HepG2 (cell line): Measurements from ENCODE around the gene CD151. TPM values are rescaled to one million over a fixed set of nuclear protein-coding genes. Genes with fewer than 3 reads are reported as not detected.
A peak's percentile ranks its signal among the peaks of the same experiment; 100 is the strongest.

Source experiments
- AGO2 ChIP-seq: fragments of 200-400 bp; formaldehyde crosslinking; optimal IDR thresholded peaks from 2 replicates; pipeline ENCODE3; 2017; ENCODE audit warnings: mild to moderate bottlenecking, low read depth, low read length, moderate library complexity
- BRD4 ChIP-seq: sonication (generic); formaldehyde crosslinking; IDR thresholded peaks from 2 replicates; pipeline ENCODE4 v1.4.0; 2020; ENCODE audit warnings: missing genetic modification reagents
- ERF ChIP-seq: IDR thresholded peaks from 2 replicates; pipeline ENCODE4 v1.6.1; 2018; ENCODE audit warnings: missing biosample characterization, missing genetic modification reagents
- HNF4A ChIP-seq: sonication (generic); formaldehyde crosslinking; IDR thresholded peaks from 2 replicates; pipeline ENCODE4 v1.4.0; 2020; ENCODE audit warnings: missing genetic modification reagents
- HOXA3 ChIP-seq: sonication (generic); formaldehyde crosslinking; IDR thresholded peaks from 2 replicates; pipeline ENCODE4 v1.5.0; 2020; ENCODE audit warnings: missing genetic modification reagents
- IRX3 ChIP-seq: sonication (generic); formaldehyde crosslinking; IDR thresholded peaks from 2 replicates; pipeline ENCODE4 v1.8.1; 2023; ENCODE audit warnings: mild to moderate bottlenecking, low read depth, missing genetic modification reagents, borderline replicate concordance
- KDM4B ChIP-seq: sonication (generic); formaldehyde crosslinking; IDR thresholded peaks from 2 replicates; pipeline ENCODE4 v1.4.0; 2020; ENCODE audit warnings: missing genetic modification reagents
- MAZ ChIP-seq, 2 experiments: sonication (generic) in 1 of 2; formaldehyde crosslinking in 1 of 2; IDR thresholded peaks; 2 replicates each; pipeline versions ENCODE4 v1.5.0 to v1.6.1; 2012 to 2020; ENCODE audit warnings: low read depth in 2 of 2, mild to moderate bottlenecking in 2 of 2, borderline replicate concordance in 1 of 2, improper control_type of control experiment in 1 of 2, low read length in 1 of 2, missing genetic modification reagents in 1 of 2, moderate library complexity in 1 of 2
- NONO ChIP-seq, 2 experiments: fragments of 450-650 bp in 1 of 2; sonication (generic) in 1 of 2; formaldehyde crosslinking in 1 of 2; IDR thresholded peaks in 1 of 2; conservative IDR thresholded peaks in 1 of 2; 2 replicates each; pipeline versions ENCODE4 v1.6.1 to v1.8.0; 2017 to 2022; ENCODE audit warnings: mild to moderate bottlenecking in 1 of 2, missing genetic modification reagents in 1 of 2, moderate library complexity in 1 of 2
- SIN3A ChIP-seq: IDR thresholded peaks from 2 replicates; pipeline ENCODE4 v1.6.1; 2011; ENCODE audit warnings: low read depth, mild to moderate bottlenecking, control low read depth, low read length, borderline replicate concordance
- SP1 ChIP-seq, 2 experiments: fragments of 450-650 bp in 1 of 2; sonication (generic) in 1 of 2; formaldehyde crosslinking in 1 of 2; IDR thresholded peaks; 2 replicates each; pipeline versions ENCODE4 v1.4.0 to v1.6.1; 2016 to 2020; ENCODE audit warnings: missing genetic modification reagents in 1 of 2
- TGIF2 ChIP-seq: IDR thresholded peaks from 2 replicates; pipeline ENCODE4 v1.6.1; 2016; ENCODE audit warnings: control low read depth, missing compliant biosample characterization
- YY1 ChIP-seq: IDR thresholded peaks from 2 replicates; pipeline ENCODE4 v1.6.1; 2011; ENCODE audit warnings: low read length, low read depth, moderate library complexity, mild to moderate bottlenecking; ENCODE audit not compliant: insufficient read depth, insufficient replicate concordance
- ZFP62 ChIP-seq: sonication (generic); formaldehyde crosslinking; IDR thresholded peaks from 2 replicates; pipeline ENCODE4 v1.4.0; 2020; ENCODE audit warnings: missing genetic modification reagents
- ZNF614 ChIP-seq: IDR thresholded peaks from 2 replicates; pipeline ENCODE4 v1.6.1; 2018; ENCODE audit warnings: missing biosample characterization, missing genetic modification reagents, inconsistent platforms, borderline replicate concordance
- ZNF709 ChIP-seq: sonication (generic); formaldehyde crosslinking; IDR thresholded peaks from 2 replicates; pipeline ENCODE4 v1.5.0; 2020; ENCODE audit warnings: mild to moderate bottlenecking, missing genetic modification reagents
- ZNF724P ChIP-seq: sonication (generic); formaldehyde crosslinking; IDR thresholded peaks from 2 replicates; pipeline ENCODE4 v1.8.0; 2022; ENCODE audit warnings: missing genetic modification reagents, borderline replicate concordance
- ZNF841 ChIP-seq: sonication (generic); formaldehyde crosslinking; IDR thresholded peaks from 2 replicates; pipeline ENCODE4 v1.8.1; 2023; ENCODE audit warnings: missing genetic modification reagents, borderline replicate concordance
- polyA plus RNA-seq, 8 experiments: library from polyadenylated mRNA; depleted of rRNA in 3 of 8; stranded (reverse) in 7 of 8; unstranded in 1 of 8; fragments of >200 nt; fragmentation: Illumina TruSeq in 4 of 8; extraction: Trizol in 4 of 8; gene quantifications; 2 replicates each; pipeline versions ENCODE4 v1.2.1 to v1.2.3, GENCODE V29; 2011 to 2016; ENCODE audit warnings: low read depth in 4 of 8, missing spikeins in 1 of 8, mixed read lengths in 1 of 8; ENCODE audit not compliant: insufficient read depth in 1 of 8
- total RNA-seq, 5 experiments: library from RNA; depleted of rRNA; stranded (reverse); fragments of >200 nt; fragmentation: Illumina TruSeq; extraction: Trizol; gene quantifications; 2 replicates each; pipeline ENCODE4 v1.2.3, GENCODE V29; 2016; ENCODE audit warnings: low read depth in 1 of 5
- TF ChIP-seq, protein P1 (sequence below): sonication (generic); formaldehyde crosslinking; IDR thresholded peaks from 2 replicates; pipeline ENCODE4 v1.5.1; 2020; ENCODE audit warnings: mild to moderate bottlenecking, missing genetic modification reagents, moderate library complexity
- TF ChIP-seq, protein P2 (sequence below): IDR thresholded peaks from 2 replicates; pipeline ENCODE4 v1.6.1; 2016; ENCODE audit warnings: missing compliant biosample characterization, missing genetic modification reagents, borderline replicate concordance
- TF ChIP-seq, protein P3 (sequence below): sonication (generic); formaldehyde crosslinking; IDR thresholded peaks from 2 replicates; pipeline ENCODE4 v1.4.0; 2020; ENCODE audit warnings: missing genetic modification reagents

Gene CD151
- total and polyA plus RNA-seq, 2 of the 13 experiments (the other 11 are each of a cell fraction or from before 2014, with no cell fraction given), result 125 to 197 TPM

- TF ChIP-seq HNF4A (CRISPR knock-in tag) (no peak), ZNF841 (CRISPR knock-in tag) (no peak), YY1 (peak; percentile 40), IRX3 (CRISPR knock-in tag) (no peak), ZNF724P (CRISPR knock-in tag) (peak; percentile 26; the same call in 1 of the 2 replicates), BRD4 (CRISPR knock-in tag) (0 out of 2 replicates have a peak, but pooled peaks have one; percentile 4), KDM4B (no peak), ZNF709 (CRISPR knock-in tag) (no peak), ERF (CRISPR knock-in tag) (0 out of 2 replicates have a peak, but pooled peaks have one; percentile 8), MAZ (IDR thresholded peaks at IDR 0.05; ENCODE audit: borderline replicate concordance, low read depth, low read length) (no peak), MAZ (CRISPR knock-in tag; IDR thresholded peaks at IDR 0.05; ENCODE audit: low read depth) (0 out of 2 replicates have a peak, but pooled peaks have one; percentile 27), AGO2 (peak; percentile 47), ZNF614 (CRISPR knock-in tag) (0 out of 2 replicates have a peak, but pooled peaks have one; percentile 13), SP1 (IDR thresholded peaks at IDR 0.05) (no peak), SP1 (CRISPR knock-in tag; IDR thresholded peaks at IDR 0.05) (0 out of 2 replicates have a peak, but pooled peaks have one; percentile 15), NONO (IDR thresholded peaks at IDR 0.05) (no peak), NONO (CRISPR knock-in tag; conservative IDR thresholded peaks at IDR 0.05) (no peak), ZFP62 (CRISPR knock-in tag) (0 out of 2 replicates have a peak, but pooled peaks have one; percentile 43), SIN3A (peak; percentile 40; the same call in 1 of the 2 replicates), TGIF2 (CRISPR knock-in tag) (peak; percentile 20; the same call in 1 of the 2 replicates), HOXA3 (CRISPR knock-in tag) (0 out of 2 replicates have a peak, but pooled peaks have one; percentile 54)
- TF ChIP-seq, protein P1, sequence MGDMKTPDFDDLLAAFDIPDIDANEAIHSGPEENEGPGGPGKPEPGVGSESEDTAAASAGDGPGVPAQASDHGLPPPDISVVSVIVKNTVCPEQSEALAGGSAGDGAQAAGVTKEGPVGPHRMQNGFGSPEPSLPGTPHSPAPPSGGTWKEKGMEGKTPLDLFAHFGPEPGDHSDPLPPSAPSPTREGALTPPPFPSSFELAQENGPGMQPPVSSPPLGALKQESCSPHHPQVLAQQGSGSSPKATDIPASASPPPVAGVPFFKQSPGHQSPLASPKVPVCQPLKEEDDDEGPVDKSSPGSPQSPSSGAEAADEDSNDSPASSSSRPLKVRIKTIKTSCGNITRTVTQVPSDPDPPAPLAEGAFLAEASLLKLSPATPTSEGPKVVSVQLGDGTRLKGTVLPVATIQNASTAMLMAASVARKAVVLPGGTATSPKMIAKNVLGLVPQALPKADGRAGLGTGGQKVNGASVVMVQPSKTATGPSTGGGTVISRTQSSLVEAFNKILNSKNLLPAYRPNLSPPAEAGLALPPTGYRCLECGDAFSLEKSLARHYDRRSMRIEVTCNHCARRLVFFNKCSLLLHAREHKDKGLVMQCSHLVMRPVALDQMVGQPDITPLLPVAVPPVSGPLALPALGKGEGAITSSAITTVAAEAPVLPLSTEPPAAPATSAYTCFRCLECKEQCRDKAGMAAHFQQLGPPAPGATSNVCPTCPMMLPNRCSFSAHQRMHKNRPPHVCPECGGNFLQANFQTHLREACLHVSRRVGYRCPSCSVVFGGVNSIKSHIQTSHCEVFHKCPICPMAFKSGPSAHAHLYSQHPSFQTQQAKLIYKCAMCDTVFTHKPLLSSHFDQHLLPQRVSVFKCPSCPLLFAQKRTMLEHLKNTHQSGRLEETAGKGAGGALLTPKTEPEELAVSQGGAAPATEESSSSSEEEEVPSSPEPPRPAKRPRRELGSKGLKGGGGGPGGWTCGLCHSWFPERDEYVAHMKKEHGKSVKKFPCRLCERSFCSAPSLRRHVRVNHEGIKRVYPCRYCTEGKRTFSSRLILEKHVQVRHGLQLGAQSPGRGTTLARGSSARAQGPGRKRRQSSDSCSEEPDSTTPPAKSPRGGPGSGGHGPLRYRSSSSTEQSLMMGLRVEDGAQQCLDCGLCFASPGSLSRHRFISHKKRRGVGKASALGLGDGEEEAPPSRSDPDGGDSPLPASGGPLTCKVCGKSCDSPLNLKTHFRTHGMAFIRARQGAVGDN (CRISPR knock-in tag), result peak; percentile 41
- TF ChIP-seq, protein P2, sequence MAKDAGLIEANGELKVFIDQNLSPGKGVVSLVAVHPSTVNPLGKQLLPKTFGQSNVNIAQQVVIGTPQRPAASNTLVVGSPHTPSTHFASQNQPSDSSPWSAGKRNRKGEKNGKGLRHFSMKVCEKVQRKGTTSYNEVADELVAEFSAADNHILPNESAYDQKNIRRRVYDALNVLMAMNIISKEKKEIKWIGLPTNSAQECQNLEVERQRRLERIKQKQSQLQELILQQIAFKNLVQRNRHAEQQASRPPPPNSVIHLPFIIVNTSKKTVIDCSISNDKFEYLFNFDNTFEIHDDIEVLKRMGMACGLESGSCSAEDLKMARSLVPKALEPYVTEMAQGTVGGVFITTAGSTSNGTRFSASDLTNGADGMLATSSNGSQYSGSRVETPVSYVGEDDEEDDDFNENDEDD (CRISPR knock-in tag), result peak; percentile 24; the same call in 1 of the 2 replicates
- TF ChIP-seq, protein P3, sequence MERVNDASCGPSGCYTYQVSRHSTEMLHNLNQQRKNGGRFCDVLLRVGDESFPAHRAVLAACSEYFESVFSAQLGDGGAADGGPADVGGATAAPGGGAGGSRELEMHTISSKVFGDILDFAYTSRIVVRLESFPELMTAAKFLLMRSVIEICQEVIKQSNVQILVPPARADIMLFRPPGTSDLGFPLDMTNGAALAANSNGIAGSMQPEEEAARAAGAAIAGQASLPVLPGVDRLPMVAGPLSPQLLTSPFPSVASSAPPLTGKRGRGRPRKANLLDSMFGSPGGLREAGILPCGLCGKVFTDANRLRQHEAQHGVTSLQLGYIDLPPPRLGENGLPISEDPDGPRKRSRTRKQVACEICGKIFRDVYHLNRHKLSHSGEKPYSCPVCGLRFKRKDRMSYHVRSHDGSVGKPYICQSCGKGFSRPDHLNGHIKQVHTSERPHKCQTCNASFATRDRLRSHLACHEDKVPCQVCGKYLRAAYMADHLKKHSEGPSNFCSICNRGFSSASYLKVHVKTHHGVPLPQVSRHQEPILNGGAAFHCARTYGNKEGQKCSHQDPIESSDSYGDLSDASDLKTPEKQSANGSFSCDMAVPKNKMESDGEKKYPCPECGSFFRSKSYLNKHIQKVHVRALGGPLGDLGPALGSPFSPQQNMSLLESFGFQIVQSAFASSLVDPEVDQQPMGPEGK, result 0 out of 2 replicates have a peak, but pooled peaks have one; percentile 20
Observed at GRCh38 chr11:798093-798713, 34.5 kb upstream of the CD151 start, which contains the start of gene SLC25A22 (continued).
